SKM-1 (cell line): ENCODE data around the gene JAK1.

ENCODE experiments used
- DNase-seq: peaks from one replicate; lab custom pipeline; 2025; ENCODE audit not compliant: unreplicated experiment; lab: John Stamatoyannopoulos, UW

Gene JAK1

DNA sequence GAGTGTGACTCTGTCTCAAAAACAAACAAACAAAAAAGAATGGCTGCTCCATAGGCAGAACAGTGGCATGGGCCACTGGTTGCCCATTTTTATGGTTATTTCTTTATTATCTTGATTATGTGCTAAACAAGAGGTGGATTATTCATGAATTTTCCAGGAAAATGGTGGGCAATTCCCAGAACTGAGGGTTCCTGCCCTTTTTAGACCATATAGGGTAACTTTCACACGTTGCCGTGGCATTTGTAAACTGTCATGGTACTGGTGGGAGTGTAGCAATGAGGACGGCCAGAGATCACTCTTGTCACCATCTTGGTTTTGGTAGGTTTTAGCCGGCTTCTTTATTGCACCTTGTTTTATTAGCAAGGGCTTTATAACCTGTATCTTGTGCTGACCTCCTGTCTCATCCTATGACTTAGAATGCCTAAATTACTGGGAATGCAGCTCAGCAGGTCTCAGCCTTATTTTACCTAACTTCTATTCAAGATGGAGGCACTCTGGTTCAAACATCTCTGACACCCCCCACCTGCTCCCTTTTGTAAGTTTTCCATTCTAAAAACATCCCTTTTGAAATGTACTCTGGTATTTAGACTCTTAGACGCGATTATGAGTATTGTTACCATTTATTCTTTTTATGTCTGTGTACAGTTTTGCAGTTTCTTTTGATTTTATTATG, 164.4 kb downstream of the JAK1 start:
- DNase-seq, result no peak

DNA sequence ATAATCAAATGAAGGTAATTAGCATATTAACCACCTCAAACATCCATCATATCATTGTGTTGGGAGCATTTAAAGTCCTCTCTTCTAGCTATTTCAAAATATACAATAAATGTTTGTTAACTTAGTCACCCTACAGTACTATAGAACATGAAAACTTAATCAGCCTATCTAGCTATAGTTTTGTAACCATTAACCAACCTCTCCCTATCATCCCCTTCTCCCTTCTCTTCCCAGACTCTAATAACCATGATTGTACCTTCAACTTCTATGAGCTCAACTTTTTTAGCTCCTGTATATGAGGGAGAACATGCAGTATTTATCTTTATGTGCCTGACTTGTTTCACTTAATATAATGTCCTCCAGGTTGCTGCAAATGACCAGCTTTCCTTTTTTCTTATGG, 167.5 kb downstream of the JAK1 start:
- no peak for DNase-seq

- no peak for DNase-seq
Measured at GRCh38 chr1:64790832-64791487, 175.4 kb downstream of the JAK1 start.
